K562 (cell line): Measurements from ENCODE around the gene NRCAM. TPM values are rescaled to one million over a fixed set of nuclear protein-coding genes. Genes with fewer than 3 reads are reported as not detected.
A peak's percentile ranks its signal among the peaks of the same experiment; 100 is the strongest.

Experiments
- ATF7 ChIP-seq: fragments of 450-650 bp; IDR thresholded peaks from 2 replicates; pipeline ENCODE4 v1.7.1; 2014; ENCODE audit warnings: mild to moderate bottlenecking, moderate library complexity
- CHCHD3 ChIP-seq: fragments of 250-450 bp; sonication (Bioruptor Pico); IDR thresholded peaks from 2 replicates; pipeline ENCODE4 v2.1.2; 2022; ENCODE audit warnings: mild to moderate bottlenecking
- EWSR1 ChIP-seq: fragments of 450-650 bp; IDR thresholded peaks from 2 replicates; pipeline ENCODE4 v1.6.1; 2018; ENCODE audit warnings: borderline replicate concordance, mild to moderate bottlenecking, low read depth, moderate library complexity; ENCODE audit not compliant: partially characterized antibody
- EZH2 ChIP-seq: IDR thresholded peaks from 2 replicates; pipeline ENCODE4 v1.6.1; 2012; ENCODE audit warnings: low read depth, mild to moderate bottlenecking, inconsistent platforms, low read length, borderline replicate concordance
- ILF3 ChIP-seq: fragments of 450-650 bp; IDR thresholded peaks from 2 replicates; pipeline ENCODE4 v1.6.1; 2018; ENCODE audit warnings: antibody characterized with exemption, mild to moderate bottlenecking, moderate library complexity, borderline replicate concordance
- MXI1 ChIP-seq: IDR thresholded peaks from 2 replicates; pipeline ENCODE4 v1.6.1; 2011; ENCODE audit warnings: low read depth, mild to moderate bottlenecking, improper control_type of control experiment, low read length
- RAD21 ChIP-seq, 2 experiments: fragments of 250-450 bp in 1 of 2; fragments of 450-650 bp in 1 of 2; sonication (Bioruptor Pico) in 1 of 2; formaldehyde crosslinking in 1 of 2; IDR thresholded peaks in 1 of 2; conservative IDR thresholded peaks in 1 of 2; 2 replicates each; pipeline versions ENCODE4 v1.4.0 to v1.8.0; 2020 to 2022; ENCODE audit warnings: mild to moderate bottlenecking in 2 of 2, moderate library complexity in 1 of 2
- TAF9B ChIP-seq: fragments of 450-650 bp; IDR thresholded peaks from 2 replicates; pipeline ENCODE4 v1.6.1; 2018; ENCODE audit warnings: mild to moderate bottlenecking; ENCODE audit not compliant: partially characterized antibody
- XRCC4 ChIP-seq: IDR thresholded peaks from one replicate; pipeline ENCODE4 v1.6.1; 2011; ENCODE audit not compliant: insufficient read depth, insufficient read length; ENCODE audit errors: extremely low read depth
- ZNF445 ChIP-seq: fragments of 250-450 bp; sonication (Bioruptor Pico); IDR thresholded peaks from 2 replicates; pipeline ENCODE4 v1.4.0; 2020; ENCODE audit warnings: low read depth, mild to moderate bottlenecking, moderate library complexity
- ZNF644 ChIP-seq: fragments of 200-800 bp; sonication (Bioruptor generic); IDR thresholded peaks from 2 replicates; pipeline ENCODE4 v1.6.1; 2016; ENCODE audit warnings: low read depth, missing genetic modification characterization, missing compliant biosample characterization
- ZNF76 ChIP-seq: fragments of 250-450 bp; sonication (Bioruptor Pico); IDR thresholded peaks from 2 replicates; pipeline ENCODE4 v1.4.0; 2020; ENCODE audit warnings: mild to moderate bottlenecking, moderate library complexity, borderline replicate concordance
- polyA plus RNA-seq, 8 experiments: library from polyadenylated mRNA; depleted of rRNA in 4 of 8; stranded (reverse) in 5 of 8; unstranded in 3 of 8; fragments of >200 nt; fragmentation: Nextera tagmentation in 2 of 8; fragmentation: Illumina TruSeq in 1 of 8; extraction: Ambion mirVana in 2 of 8; extraction: Trizol in 1 of 8; gene quantifications; 2 replicates each; pipeline versions ENCODE4 v1.2.1 to v1.2.3, GENCODE V29; 2011 to 2014; ENCODE audit warnings: inconsistent platforms in 1 of 8, missing spikeins in 1 of 8
- total RNA-seq, 7 experiments: library from RNA; depleted of rRNA in 6 of 7; stranded (reverse); fragments of >200 nt in 6 of 7; fragmentation: Illumina TruSeq in 2 of 7; extraction: Trizol in 2 of 7; gene quantifications; 2 replicates each; pipeline versions ENCODE4 v1.2.1 to v1.2.3, GENCODE V29; 2011 to 2021; ENCODE audit warnings: low replicate concordance in 1 of 7
- TF ChIP-seq, protein P1 (sequence below): fragments of 200-800 bp; sonication (Bioruptor generic); IDR thresholded peaks from 2 replicates; pipeline ENCODE4 v1.6.1; 2016; ENCODE audit warnings: missing genetic modification characterization, missing compliant biosample characterization
- TF ChIP-seq, protein P2 (sequence below): sonication (generic); formaldehyde crosslinking; IDR thresholded peaks from 2 replicates; pipeline ENCODE4 v1.8.1; 2023; ENCODE audit warnings: mild to moderate bottlenecking, missing genetic modification reagents, moderate library complexity
- TF ChIP-seq, protein P3 (sequence below): sonication (generic); formaldehyde crosslinking; IDR thresholded peaks from 2 replicates; pipeline ENCODE4 v1.9.0; 2022; ENCODE audit warnings: mild to moderate bottlenecking, missing genetic modification reagents
- TF ChIP-seq, protein P4 (sequence below), 2 experiments: fragments of 450-650 bp in 1 of 2; IDR thresholded peaks; 2 replicates each; pipeline ENCODE4 v1.6.1; 2011 to 2017; ENCODE audit warnings: low read depth in 2 of 2, antibody characterized with exemption in 1 of 2, borderline replicate concordance in 1 of 2, low read length in 1 of 2, mild to moderate bottlenecking in 1 of 2, mixed read lengths in 1 of 2; ENCODE audit not compliant: control insufficient read depth in 1 of 2

The NRCAM gene
- total and polyA plus RNA-seq, 9 of the 15 experiments (the other 6 are each of a cell fraction or from before 2014, with no cell fraction given) = 0.03 to 0.54 (median 0.12) TPM; not detected in 1

DNA sequence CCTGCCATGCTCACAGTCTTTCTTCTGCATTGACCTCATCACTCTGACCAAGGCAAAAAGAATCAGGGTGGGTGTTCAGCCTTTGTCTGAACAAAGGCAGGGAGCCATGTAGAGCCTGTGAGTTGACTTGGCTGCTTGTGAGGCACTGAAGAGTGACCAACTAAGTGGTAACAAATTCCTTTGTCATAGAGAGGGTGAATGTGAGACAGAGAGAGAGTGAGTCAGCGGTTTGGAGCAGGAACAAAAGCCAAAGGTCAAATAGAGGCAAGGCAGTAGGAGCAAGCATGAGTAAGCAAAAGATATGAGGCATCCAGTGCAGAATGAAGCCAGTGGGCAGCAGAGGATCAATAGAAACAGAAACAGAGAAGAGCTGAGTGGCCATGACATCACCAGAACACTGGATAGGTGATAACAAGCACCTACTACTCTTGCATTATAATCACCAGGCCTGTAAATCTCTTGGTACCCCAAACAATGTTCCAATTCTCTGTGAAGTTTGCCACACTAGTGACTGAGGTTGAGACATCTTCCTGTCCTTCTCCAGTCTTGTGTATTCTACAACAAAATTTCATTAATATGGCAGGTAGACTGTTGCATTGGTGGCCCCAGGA is 209.9 kb downstream of the NRCAM start (continued):
- TF ChIP-seq, protein P1, sequence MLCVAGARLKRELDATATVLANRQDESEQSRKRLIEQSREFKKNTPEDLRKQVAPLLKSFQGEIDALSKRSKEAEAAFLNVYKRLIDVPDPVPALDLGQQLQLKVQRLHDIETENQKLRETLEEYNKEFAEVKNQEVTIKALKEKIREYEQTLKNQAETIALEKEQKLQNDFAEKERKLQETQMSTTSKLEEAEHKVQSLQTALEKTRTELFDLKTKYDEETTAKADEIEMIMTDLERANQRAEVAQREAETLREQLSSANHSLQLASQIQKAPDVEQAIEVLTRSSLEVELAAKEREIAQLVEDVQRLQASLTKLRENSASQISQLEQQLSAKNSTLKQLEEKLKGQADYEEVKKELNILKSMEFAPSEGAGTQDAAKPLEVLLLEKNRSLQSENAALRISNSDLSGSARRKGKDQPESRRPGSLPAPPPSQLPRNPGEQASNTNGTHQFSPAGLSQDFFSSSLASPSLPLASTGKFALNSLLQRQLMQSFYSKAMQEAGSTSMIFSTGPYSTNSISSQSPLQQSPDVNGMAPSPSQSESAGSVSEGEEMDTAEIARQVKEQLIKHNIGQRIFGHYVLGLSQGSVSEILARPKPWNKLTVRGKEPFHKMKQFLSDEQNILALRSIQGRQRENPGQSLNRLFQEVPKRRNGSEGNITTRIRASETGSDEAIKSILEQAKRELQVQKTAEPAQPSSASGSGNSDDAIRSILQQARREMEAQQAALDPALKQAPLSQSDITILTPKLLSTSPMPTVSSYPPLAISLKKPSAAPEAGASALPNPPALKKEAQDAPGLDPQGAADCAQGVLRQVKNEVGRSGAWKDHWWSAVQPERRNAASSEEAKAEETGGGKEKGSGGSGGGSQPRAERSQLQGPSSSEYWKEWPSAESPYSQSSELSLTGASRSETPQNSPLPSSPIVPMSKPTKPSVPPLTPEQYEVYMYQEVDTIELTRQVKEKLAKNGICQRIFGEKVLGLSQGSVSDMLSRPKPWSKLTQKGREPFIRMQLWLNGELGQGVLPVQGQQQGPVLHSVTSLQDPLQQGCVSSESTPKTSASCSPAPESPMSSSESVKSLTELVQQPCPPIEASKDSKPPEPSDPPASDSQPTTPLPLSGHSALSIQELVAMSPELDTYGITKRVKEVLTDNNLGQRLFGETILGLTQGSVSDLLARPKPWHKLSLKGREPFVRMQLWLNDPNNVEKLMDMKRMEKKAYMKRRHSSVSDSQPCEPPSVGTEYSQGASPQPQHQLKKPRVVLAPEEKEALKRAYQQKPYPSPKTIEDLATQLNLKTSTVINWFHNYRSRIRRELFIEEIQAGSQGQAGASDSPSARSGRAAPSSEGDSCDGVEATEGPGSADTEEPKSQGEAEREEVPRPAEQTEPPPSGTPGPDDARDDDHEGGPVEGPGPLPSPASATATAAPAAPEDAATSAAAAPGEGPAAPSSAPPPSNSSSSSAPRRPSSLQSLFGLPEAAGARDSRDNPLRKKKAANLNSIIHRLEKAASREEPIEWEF = peak; percentile 91; the same call in 1 of the 2 replicates
- TF ChIP-seq TAF9B (peak; percentile 92), MXI1 (0 out of 2 replicates have a peak, but pooled peaks have one; percentile 10), EZH2 (no peak), RAD21 (CRISPR knock-in tag; conservative IDR thresholded peaks at IDR 0.05 in 1 of 2, IDR thresholded peaks at IDR 0.05 in 1 of 2) (peak; percentile 59 to 78), ZNF445 (CRISPR knock-in tag) (no peak), ZNF644 (tag) (no peak), EWSR1 (no peak), XRCC4 (no peak), ILF3 (no peak), CHCHD3 (no peak), ZNF76 (CRISPR knock-in tag) (no peak), ATF7 (peak; percentile 97)
- TF ChIP-seq, protein P2, sequence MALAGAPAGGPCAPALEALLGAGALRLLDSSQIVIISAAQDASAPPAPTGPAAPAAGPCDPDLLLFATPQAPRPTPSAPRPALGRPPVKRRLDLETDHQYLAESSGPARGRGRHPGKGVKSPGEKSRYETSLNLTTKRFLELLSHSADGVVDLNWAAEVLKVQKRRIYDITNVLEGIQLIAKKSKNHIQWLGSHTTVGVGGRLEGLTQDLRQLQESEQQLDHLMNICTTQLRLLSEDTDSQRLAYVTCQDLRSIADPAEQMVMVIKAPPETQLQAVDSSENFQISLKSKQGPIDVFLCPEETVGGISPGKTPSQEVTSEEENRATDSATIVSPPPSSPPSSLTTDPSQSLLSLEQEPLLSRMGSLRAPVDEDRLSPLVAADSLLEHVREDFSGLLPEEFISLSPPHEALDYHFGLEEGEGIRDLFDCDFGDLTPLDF (CRISPR knock-in tag) = no peak
- TF ChIP-seq, protein P3, sequence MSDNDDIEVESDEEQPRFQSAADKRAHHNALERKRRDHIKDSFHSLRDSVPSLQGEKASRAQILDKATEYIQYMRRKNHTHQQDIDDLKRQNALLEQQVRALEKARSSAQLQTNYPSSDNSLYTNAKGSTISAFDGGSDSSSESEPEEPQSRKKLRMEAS = peak; percentile 55; the same call in 1 of the 2 replicates
- TF ChIP-seq, protein P4, sequence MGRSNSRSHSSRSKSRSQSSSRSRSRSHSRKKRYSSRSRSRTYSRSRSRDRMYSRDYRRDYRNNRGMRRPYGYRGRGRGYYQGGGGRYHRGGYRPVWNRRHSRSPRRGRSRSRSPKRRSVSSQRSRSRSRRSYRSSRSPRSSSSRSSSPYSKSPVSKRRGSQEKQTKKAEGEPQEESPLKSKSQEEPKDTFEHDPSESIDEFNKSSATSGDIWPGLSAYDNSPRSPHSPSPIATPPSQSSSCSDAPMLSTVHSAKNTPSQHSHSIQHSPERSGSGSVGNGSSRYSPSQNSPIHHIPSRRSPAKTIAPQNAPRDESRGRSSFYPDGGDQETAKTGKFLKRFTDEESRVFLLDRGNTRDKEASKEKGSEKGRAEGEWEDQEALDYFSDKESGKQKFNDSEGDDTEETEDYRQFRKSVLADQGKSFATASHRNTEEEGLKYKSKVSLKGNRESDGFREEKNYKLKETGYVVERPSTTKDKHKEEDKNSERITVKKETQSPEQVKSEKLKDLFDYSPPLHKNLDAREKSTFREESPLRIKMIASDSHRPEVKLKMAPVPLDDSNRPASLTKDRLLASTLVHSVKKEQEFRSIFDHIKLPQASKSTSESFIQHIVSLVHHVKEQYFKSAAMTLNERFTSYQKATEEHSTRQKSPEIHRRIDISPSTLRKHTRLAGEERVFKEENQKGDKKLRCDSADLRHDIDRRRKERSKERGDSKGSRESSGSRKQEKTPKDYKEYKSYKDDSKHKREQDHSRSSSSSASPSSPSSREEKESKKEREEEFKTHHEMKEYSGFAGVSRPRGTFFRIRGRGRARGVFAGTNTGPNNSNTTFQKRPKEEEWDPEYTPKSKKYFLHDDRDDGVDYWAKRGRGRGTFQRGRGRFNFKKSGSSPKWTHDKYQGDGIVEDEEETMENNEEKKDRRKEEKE (IDR thresholded peaks at IDR 0.05; ENCODE audit: borderline replicate concordance in 1 of 2, control insufficient read depth in 1 of 2, low read depth in 2 of 2, low read length in 1 of 2) = 0 out of 4 replicates have a peak, but pooled peaks of 1 of the 2 experiments have one; percentile 25
